ENCODE measurements around the gene PLTP. TPM values are rescaled to one million over a fixed set of nuclear protein-coding genes. Genes with fewer than 3 reads are reported as not detected.

The PLTP gene
- total RNA-seq, 1 donor from 2014 or later: 58.1 TPM

- Mint-ChIP-seq H3K4me1 (no peaks in the 10 kb centered on the region), H3K9me3 (no peaks in the 10 kb centered on the region), H3K36me3 (peaks cover 12% of the 10 kb centered on the region), H3K27ac (no peak overlapping the region), H3K4me3 (no peak overlapping the region), H3K27me3 (ENCODE audit: low read depth) (no peaks in the 10 kb centered on the region)
- DNase-seq (ENCODE audit: low spot score in 2 of 2, unreplicated experiment in 2 of 2): no peak
- TF ChIP-seq CTCF (IDR thresholded peaks at IDR 0.05; ENCODE audit: unreplicated experiment): no peak
These were observed 12.7 kb downstream of the PLTP start for GRCh38 chr20:45899046-45899835.

- H3K4me1 Mint-ChIP-seq: no peaks in the 10 kb centered on the region
- no peak for TF ChIP-seq CTCF (IDR thresholded peaks at IDR 0.05; ENCODE audit: unreplicated experiment)
- no peak overlapping the region for H3K4me3 Mint-ChIP-seq
- no peak for DNase-seq (ENCODE audit: low spot score in 2 of 2, unreplicated experiment in 2 of 2)
- H3K27me3 Mint-ChIP-seq (ENCODE audit: low read depth): no peaks in the 10 kb centered on the region
- no peaks in the 10 kb centered on the region for H3K9me3 Mint-ChIP-seq
- no peak overlapping the region for H3K27ac Mint-ChIP-seq
- H3K36me3 Mint-ChIP-seq: peaks cover 10% of the 10 kb centered on the region
These were observed 13.7 kb downstream of the PLTP start for GRCh38 chr20:45898285-45898684.

DNA sequence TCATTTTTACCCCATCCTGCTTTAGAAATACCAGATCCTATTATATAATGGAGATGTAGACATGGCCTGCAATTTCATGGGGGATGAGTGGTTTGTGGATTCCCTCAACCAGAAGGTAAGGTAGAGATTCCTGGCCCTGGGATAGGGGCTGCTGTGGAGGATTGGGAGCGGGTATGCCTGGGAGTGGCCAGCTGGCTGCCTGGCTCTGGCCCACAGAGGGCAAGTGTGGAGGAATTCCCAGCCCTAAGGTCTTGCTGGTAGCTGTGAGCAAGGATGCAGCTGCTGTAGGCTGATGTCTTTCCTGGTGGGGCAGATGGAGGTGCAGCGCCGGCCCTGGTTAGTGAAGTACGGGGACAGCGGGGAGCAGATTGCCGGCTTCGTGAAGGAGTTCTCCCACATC lies 14.3 kb downstream of the PLTP start:
- no peak overlapping the region for H3K27ac Mint-ChIP-seq

DNA sequence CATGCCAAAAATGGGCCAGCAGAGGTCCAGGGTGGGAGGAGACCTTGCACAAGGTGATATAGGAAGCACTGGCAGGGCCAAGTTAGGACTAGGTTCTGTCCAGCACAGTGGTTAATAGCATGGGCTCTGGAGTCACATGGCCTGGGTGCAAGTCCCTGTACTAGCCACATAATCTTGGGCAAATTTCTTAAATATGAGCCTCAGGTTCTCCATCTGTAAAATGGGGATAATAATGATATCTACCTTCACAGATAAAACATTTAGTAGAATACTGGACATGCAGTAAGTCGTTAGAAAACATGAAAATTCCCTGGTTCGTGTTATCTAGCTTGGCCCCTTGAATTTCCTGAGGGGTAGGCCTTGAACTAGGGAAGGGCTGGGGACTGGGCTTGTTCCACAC lies 14.7 kb downstream of the PLTP start:
- Mint-ChIP-seq H3K27ac (no peak overlapping the region), H3K27me3 (ENCODE audit: low read depth) (no peaks in the 10 kb centered on the region), H3K36me3 (peaks cover 10% of the 10 kb centered on the region), H3K9me3 (no peaks in the 10 kb centered on the region), H3K4me1 (peaks cover 4% of the 10 kb centered on the region), H3K4me3 (no peak overlapping the region)
- DNase-seq (ENCODE audit: low spot score in 2 of 2, unreplicated experiment in 2 of 2): no peak
- no peak for TF ChIP-seq CTCF (IDR thresholded peaks at IDR 0.05; ENCODE audit: unreplicated experiment)

More for the DNA sequence above, 14.3 kb downstream of the PLTP start:
- H3K4me1 Mint-ChIP-seq: no peaks in the 10 kb centered on the region
- no peaks in the 10 kb centered on the region for H3K9me3 Mint-ChIP-seq
- no peak for TF ChIP-seq CTCF (IDR thresholded peaks at IDR 0.05; ENCODE audit: unreplicated experiment)
- no peak overlapping the region for H3K4me3 Mint-ChIP-seq
- DNase-seq (ENCODE audit: low spot score in 2 of 2, unreplicated experiment in 2 of 2): no peak
- H3K36me3 Mint-ChIP-seq: peaks cover 10% of the 10 kb centered on the region
- H3K27me3 Mint-ChIP-seq (ENCODE audit: low read depth): no peaks in the 10 kb centered on the region

DNA sequence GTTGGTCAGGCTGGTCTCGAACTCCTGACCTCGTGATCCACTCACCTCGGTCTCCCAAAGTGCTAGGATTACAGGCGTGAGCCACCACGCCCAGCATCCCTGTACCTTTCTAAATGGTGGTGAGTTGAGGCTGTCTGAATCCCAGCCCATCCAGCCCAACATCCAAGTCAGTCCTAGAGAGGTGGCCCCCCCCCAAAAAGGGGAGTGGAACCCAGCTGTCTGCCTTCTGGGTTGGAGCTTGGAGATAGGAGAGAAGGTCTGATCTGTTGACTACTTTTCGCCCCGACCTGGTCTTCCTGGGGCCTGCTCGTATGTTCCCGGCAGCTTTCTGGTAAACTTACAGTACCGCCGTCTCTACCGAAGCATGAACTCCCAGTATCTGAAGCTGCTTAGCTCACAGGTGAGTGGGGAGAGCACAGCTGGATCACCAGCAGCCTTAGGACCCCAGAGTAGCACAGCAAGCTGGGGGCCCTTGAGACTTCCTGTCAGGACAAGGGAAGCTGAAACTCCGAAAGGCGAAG lies 15.3 kb downstream of the PLTP start:
- peaks cover 7% of the 10 kb centered on the region for H3K4me1 Mint-ChIP-seq
- H3K36me3 Mint-ChIP-seq: peaks cover 10% of the 10 kb centered on the region
- H3K27me3 Mint-ChIP-seq (ENCODE audit: low read depth): no peaks in the 10 kb centered on the region
- H3K27ac Mint-ChIP-seq: no peak overlapping the region
- no peak overlapping the region for H3K4me3 Mint-ChIP-seq
- no peak for DNase-seq (ENCODE audit: low spot score in 2 of 2, unreplicated experiment in 2 of 2)
- H3K9me3 Mint-ChIP-seq: no peaks in the 10 kb centered on the region
- no peak for TF ChIP-seq CTCF (IDR thresholded peaks at IDR 0.05; ENCODE audit: unreplicated experiment)

Measured in mesothelial cell of epicardium (in vitro differentiated cells).